Measurements from ENCODE around the gene BBS9.

DNA sequence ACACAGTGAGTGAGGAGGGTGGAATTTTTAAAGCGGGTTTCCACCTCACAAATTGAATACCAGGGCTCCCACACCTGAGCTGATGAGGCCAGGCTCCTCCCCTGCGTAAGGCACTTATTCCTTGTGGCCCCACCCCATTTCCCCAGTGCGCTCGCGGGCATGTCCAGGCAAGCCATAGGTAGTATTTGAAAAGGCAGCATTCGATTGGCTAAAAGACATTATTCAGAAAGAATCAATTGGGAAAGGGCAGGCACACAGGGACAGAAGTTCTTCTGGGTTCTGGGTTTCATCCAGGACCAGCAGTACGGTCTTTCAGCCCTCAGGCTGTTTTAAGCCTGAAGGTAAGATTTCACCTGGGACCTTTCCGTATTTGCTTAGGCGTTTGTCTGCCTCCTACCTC lies 222.3 kb downstream of the BBS9 start:
- TF ChIP-seq, protein P1, sequence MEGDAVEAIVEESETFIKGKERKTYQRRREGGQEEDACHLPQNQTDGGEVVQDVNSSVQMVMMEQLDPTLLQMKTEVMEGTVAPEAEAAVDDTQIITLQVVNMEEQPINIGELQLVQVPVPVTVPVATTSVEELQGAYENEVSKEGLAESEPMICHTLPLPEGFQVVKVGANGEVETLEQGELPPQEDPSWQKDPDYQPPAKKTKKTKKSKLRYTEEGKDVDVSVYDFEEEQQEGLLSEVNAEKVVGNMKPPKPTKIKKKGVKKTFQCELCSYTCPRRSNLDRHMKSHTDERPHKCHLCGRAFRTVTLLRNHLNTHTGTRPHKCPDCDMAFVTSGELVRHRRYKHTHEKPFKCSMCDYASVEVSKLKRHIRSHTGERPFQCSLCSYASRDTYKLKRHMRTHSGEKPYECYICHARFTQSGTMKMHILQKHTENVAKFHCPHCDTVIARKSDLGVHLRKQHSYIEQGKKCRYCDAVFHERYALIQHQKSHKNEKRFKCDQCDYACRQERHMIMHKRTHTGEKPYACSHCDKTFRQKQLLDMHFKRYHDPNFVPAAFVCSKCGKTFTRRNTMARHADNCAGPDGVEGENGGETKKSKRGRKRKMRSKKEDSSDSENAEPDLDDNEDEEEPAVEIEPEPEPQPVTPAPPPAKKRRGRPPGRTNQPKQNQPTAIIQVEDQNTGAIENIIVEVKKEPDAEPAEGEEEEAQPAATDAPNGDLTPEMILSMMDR (IDR thresholded peaks at IDR 0.05) = no peak
- TF ChIP-seq POLR2A (IDR thresholded peaks at IDR 0.05) = no peak
- TF ChIP-seq EP300 (IDR thresholded peaks at IDR 0.05) = no peak

All from suprapubic skin (tissue), 3 donors.